Esophagus squamous epithelium (tissue), 5 donors: ENCODE measurements around the gene ZNF419. TPM values are rescaled to one million over a fixed set of nuclear protein-coding genes. Genes with fewer than 3 reads are reported as not detected.
"Not testable (repeated sequence)": the region's sequence is repeated elsewhere in the genome, so short reads cannot be mapped to it uniquely, and the experiment has no call there.

Experiments
- DNase-seq: peaks from one replicate; lab custom pipeline; 2025; lab: John Stamatoyannopoulos, UW
- H3K27ac ChIP-seq, 4 donors: fragments of 200-600 bp; sonication (generic); one replicate each; pipeline ENCODE4 v1.5.1; 2016 to 2019; ENCODE audit warnings: mild to moderate bottlenecking in 1 of 4
- H3K27me3 ChIP-seq, 4 donors: fragments of 200-600 bp; sonication (generic); 1 replicate in 3 of 4; 2 replicates in 1 of 4; pipeline versions ENCODE4 v1.5.1 to v1.6.0; 2017 to 2021; ENCODE audit warnings: antibody characterized with exemption in 1 of 4
- H3K36me3 ChIP-seq, 3 donors: fragments of 200-600 bp; sonication (generic); one replicate each; pipeline ENCODE4 v1.5.1; 2016 to 2019
- H3K4me1 ChIP-seq, 3 donors: fragments of 200-600 bp; sonication (generic); one replicate each; pipeline ENCODE4 v1.5.1; 2017 to 2019
- H3K4me3 ChIP-seq, 4 donors: fragments of 200-600 bp; sonication (generic); 1 replicate in 3 of 4; 2 replicates in 1 of 4; pipeline ENCODE4 v1.5.1; 2016 to 2019; ENCODE audit warnings: mild to moderate bottlenecking in 2 of 4, moderate library complexity in 1 of 4
- H3K9me3 ChIP-seq, 3 donors: fragments of 200-600 bp; sonication (generic); one replicate each; pipeline ENCODE4 v1.5.1; 2016 to 2019
- CTCF ChIP-seq, 6 experiments: fragments of 450-650 bp in 4 of 6; fragments of 200-600 bp in 2 of 6; sonication (generic) in 2 of 6; IDR thresholded peaks; one replicate each; pipeline ENCODE4 v1.5.1; 2016 to 2019; ENCODE audit warnings: antibody characterized with exemption in 6 of 6, mild to moderate bottlenecking in 4 of 6, moderate library complexity in 4 of 6
- POLR2A ChIP-seq, 4 donors: fragments of 450-650 bp; IDR thresholded peaks; one replicate each; pipeline ENCODE4 v1.6.1; 2017; ENCODE audit warnings: antibody characterized with exemption in 4 of 4, mild to moderate bottlenecking in 4 of 4, moderate library complexity in 3 of 4
- WGBS, 2 donors: methylation state at CpG; one replicate each; pipeline ENCODE4 v1.1.5; 2018; 5-methylcytosine and 5-hydroxymethylcytosine counted together
- intact Hi-C: fragments of 100-400 bp; cut with DNase I; formaldehyde crosslinking; loops from one replicate; pipeline ENCODE4 v1.15.0; 2022
- total RNA-seq, 4 donors: library from RNA; depleted of rRNA; stranded (reverse); fragments of >200 nt; gene quantifications; one replicate each; pipeline ENCODE4 v1.1.0, GENCODE V29; 2016
- donor health status: DM: yes; HTN: yes; CAD: no.

ZNF419 gene
- total RNA-seq, 4 donors from 2014 or later, result 0.87 to 8.0 (median 3.3) TPM

- no peak for DNase-seq
- no peaks in the 10 kb centered on the region for H3K27me3 ChIP-seq
- TF ChIP-seq CTCF (IDR thresholded peaks at IDR 0.05) (no peak), POLR2A (IDR thresholded peaks at IDR 0.05) (no peak)
- intact Hi-C loops, result no loop called here
- H3K9me3 ChIP-seq, result peaks cover 0 to 95% (median 64%) of the 10 kb centered on the region in 3 donors
- no peak overlapping the region for H3K4me3 ChIP-seq
- no peak overlapping the region for H3K27ac ChIP-seq
- H3K4me1 ChIP-seq, result no peaks in the 10 kb centered on the region
- peaks cover 20 to 87% (median 23%) of the 10 kb centered on the region in 3 donors for H3K36me3 ChIP-seq
- WGBS, 2 donors, result 50 to 72% methylated on average over 2 to 4 of the region's 4 CpGs
These were observed 18.6 kb downstream of the ZNF419 start for GRCh38 chr19:57506163-57506562.

- Histone ChIP-seq H3K9me3 (peaks cover 0 to 96% (median 63%) of the 10 kb centered on the region in 3 donors), H3K4me1 (no peaks in the 10 kb centered on the region), H3K4me3 (no peak overlapping the region), H3K36me3 (peaks cover 6 to 72% (median 9%) of the 10 kb centered on the region in 3 donors), H3K27me3 (no peaks in the 10 kb centered on the region), H3K27ac (no peak overlapping the region)
- DNase-seq, result no peak
- intact Hi-C loops, result no loop called here
- TF ChIP-seq CTCF (IDR thresholded peaks at IDR 0.05) (no peak), POLR2A (IDR thresholded peaks at IDR 0.05) (no peak)
These were observed 23.9 kb downstream of the ZNF419 start for GRCh38 chr19:57511484-57511883.

- H3K9me3 ChIP-seq, result peaks cover 0 to 91% (median 57%) of the 10 kb centered on the region in 3 donors
- no peaks in the 10 kb centered on the region for H3K27me3 ChIP-seq
- no peak overlapping the region for H3K4me3 ChIP-seq
- no peak for TF ChIP-seq POLR2A (IDR thresholded peaks at IDR 0.05)
- TF ChIP-seq CTCF (IDR thresholded peaks at IDR 0.05), result no peak
- no peaks in the 10 kb centered on the region for H3K4me1 ChIP-seq
- intact Hi-C loops, result no loop called here
- DNase-seq, result no peak
- 89 to 93% methylated on average over 3 of the region's 6 CpGs for WGBS, 2 donors
- peaks cover 0 to 71% (median 0%) of the 10 kb centered on the region in 3 donors for H3K36me3 ChIP-seq
- H3K27ac ChIP-seq, result no peak overlapping the region
These were observed 25.3 kb downstream of the ZNF419 start for GRCh38 chr19:57512845-57513244.

- intact Hi-C loops, result no loop called here
- peaks cover 0 to 83% (median 46%) of the 10 kb centered on the region in 3 donors for H3K9me3 ChIP-seq
These were observed 27.7 kb downstream of the ZNF419 start for GRCh38 chr19:57515255-57515654.

GRCh38 chr19:57518021-57518420 lies 30.5 kb downstream of the ZNF419 start:
- DNase-seq, H3K4me3 ChIP-seq, H3K27me3 ChIP-seq, H3K4me1 ChIP-seq, intact Hi-C loops, H3K27ac ChIP-seq: not testable (repeated sequence)
- Histone ChIP-seq H3K36me3 (peaks cover 0 to 48% (median 0%) of the 10 kb centered on the region in 3 donors), H3K9me3 (peaks cover 0 to 55% (median 33%) of the 10 kb centered on the region in 3 donors)
- WGBS, 2 donors, result 85 to 87% methylated on average over 4 of the region's 4 CpGs

More at GRCh38 chr19:57515255-57515654, 27.7 kb downstream of the ZNF419 start:
- H3K4me1 ChIP-seq, result no peaks in the 10 kb centered on the region
- no peak overlapping the region for H3K4me3 ChIP-seq
- no peaks in the 10 kb centered on the region for H3K27me3 ChIP-seq
- peaks cover 0 to 53% (median 0%) of the 10 kb centered on the region in 3 donors for H3K36me3 ChIP-seq
- TF ChIP-seq POLR2A (IDR thresholded peaks at IDR 0.05) (no peak), CTCF (IDR thresholded peaks at IDR 0.05) (no peak)
- WGBS, 2 donors, result 76 to 90% methylated on average over 4 of the region's 5 CpGs
- no peak overlapping the region for H3K27ac ChIP-seq
- DNase-seq, result no peak
